Pancreas (tissue), 10 donors: ENCODE results near the gene ZMIZ1. TPM values are rescaled to one million over a fixed set of nuclear protein-coding genes. Genes with fewer than 3 reads are reported as not detected.

Experiments used
- ATAC-seq, 4 donors: fragments of 200-7000 bp; cut with Tn5 transposase; one replicate each; pipeline versions ENCODE4 v1.8.0 to v1.9.1; 2020; ENCODE audit warnings: mild to moderate bottlenecking in 4 of 4, moderate library complexity in 4 of 4
- DNase-seq, 6 donors: peaks; one replicate each; pipeline ENCODE4 v3.0.0-alpha.2; 2020
- FAIRE-seq: peaks from 2 replicates; lab custom pipeline; 2012; peaks lifted over from hg19 to GRCh38; lab: Jason Lieb, UNC
- H3K27ac ChIP-seq, 4 donors: fragments of 200-600 bp; sonication (generic); 1 replicate in 3 of 4; 2 replicates in 1 of 4; pipeline versions ENCODE4 v1.5.0 to v1.8.0; 2020
- H3K27me3 ChIP-seq, 4 donors: fragments of 200-600 bp; one replicate each; pipeline ENCODE4 v1.8.0; 2021
- H3K36me3 ChIP-seq, 3 donors: fragments of 200-600 bp; sonication (generic) in 1 of 3; one replicate each; pipeline versions ENCODE4 v1.5.0 to v1.8.0; 2020 to 2021
- H3K4me1 ChIP-seq, 3 donors: fragments of 200-600 bp; one replicate each; pipeline ENCODE4 v1.8.0; 2021
- H3K4me3 ChIP-seq, 4 donors: fragments of 200-600 bp; sonication (generic) in 2 of 4; one replicate each; pipeline versions ENCODE4 v1.5.0 to v1.8.0; 2020 to 2021
- H3K9me3 ChIP-seq, 4 donors: fragments of 200-600 bp; one replicate each; pipeline ENCODE4 v1.8.0; 2021
- WGBS, 2 donors: extraction: QIAGEN DNeasy Blood & Tissue Kit; methylation state at CpG; one replicate each; pipeline ENCODE4 v1.1.7; 2013; 5-methylcytosine and 5-hydroxymethylcytosine counted together
- intact Hi-C, 3 donors: fragments of 100-400 bp; cut with DNase I; formaldehyde crosslinking; loops; one replicate each; pipeline versions ENCODE4 v1.11.1 to v1.14.2; 2022
- polyA plus RNA-seq, 2 donors: library from polyadenylated mRNA; stranded (reverse); fragments of 200-250 nt; gene quantifications; one replicate each; pipeline ENCODE4 v1.2.3, GENCODE V29; 2013
- total RNA-seq, 6 donors: library from RNA; stranded (reverse); fragmentation: NEBNext Ultra II Directional in 4 of 6; extraction: Animal tissue kit (Norgen Biotek cat#: 25700) in 4 of 6; gene quantifications; one replicate each; pipeline versions ENCODE4 v1.2.1 to v1.2.4, GENCODE V29; 2021 to 2023
- TF ChIP-seq, protein P1 (sequence below), 4 donors: fragments of 200-600 bp; sonication (generic) in 3 of 4; IDR thresholded peaks; one replicate each; pipeline versions ENCODE4 v1.5.0 to v1.8.0; 2021; ENCODE audit warnings: antibody characterized with exemption in 4 of 4
- donor health status: healthy with polysubstance abuse.
- donor health status: DM: no; HTN: no; CAD: no; lungs with moderate emphysema.
- donor health status: DM: no; HTN: no; CAD: no.
- donor health status: control.
- donor health status: control.
- donor health status: Bipolar disorder and iron deficiency.
- donor health status: DM: yes; HTN: yes; CAD: no.
- donor health status: DM: no; HTN: no; CAD: no.
- donor health status: DM: no; HTN: no; CAD: no.
- donor health status: DM: yes; HTN: yes; CAD: no.

ZMIZ1 gene
- total and polyA plus RNA-seq, 8 donors, result 14.5 to 45.0 (median 21.9) TPM

- no peak overlapping the region for H3K4me3 ChIP-seq
- no peaks in the 10 kb centered on the region for H3K4me1 ChIP-seq
- TF ChIP-seq, protein P1, sequence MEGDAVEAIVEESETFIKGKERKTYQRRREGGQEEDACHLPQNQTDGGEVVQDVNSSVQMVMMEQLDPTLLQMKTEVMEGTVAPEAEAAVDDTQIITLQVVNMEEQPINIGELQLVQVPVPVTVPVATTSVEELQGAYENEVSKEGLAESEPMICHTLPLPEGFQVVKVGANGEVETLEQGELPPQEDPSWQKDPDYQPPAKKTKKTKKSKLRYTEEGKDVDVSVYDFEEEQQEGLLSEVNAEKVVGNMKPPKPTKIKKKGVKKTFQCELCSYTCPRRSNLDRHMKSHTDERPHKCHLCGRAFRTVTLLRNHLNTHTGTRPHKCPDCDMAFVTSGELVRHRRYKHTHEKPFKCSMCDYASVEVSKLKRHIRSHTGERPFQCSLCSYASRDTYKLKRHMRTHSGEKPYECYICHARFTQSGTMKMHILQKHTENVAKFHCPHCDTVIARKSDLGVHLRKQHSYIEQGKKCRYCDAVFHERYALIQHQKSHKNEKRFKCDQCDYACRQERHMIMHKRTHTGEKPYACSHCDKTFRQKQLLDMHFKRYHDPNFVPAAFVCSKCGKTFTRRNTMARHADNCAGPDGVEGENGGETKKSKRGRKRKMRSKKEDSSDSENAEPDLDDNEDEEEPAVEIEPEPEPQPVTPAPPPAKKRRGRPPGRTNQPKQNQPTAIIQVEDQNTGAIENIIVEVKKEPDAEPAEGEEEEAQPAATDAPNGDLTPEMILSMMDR (IDR thresholded peaks at IDR 0.05), result no peak
- intact Hi-C loops, result no loop called here
- no peak for DNase-seq
- H3K27ac ChIP-seq, result no peak overlapping the region
- H3K27me3 ChIP-seq, result no peaks in the 10 kb centered on the region
- 89 to 97% methylated on average over 8 of the region's 8 CpGs for WGBS, 2 donors
- no peak for FAIRE-seq
- no peaks in the 10 kb centered on the region for H3K9me3 ChIP-seq
- H3K36me3 ChIP-seq, result peaks cover 0 to 6% (median 0%) of the 10 kb centered on the region in 3 donors
- no peak for ATAC-seq
Observed at GRCh38 chr10:79234391-79235315, 165.9 kb downstream of the ZMIZ1 start.

GRCh38 chr10:79235765-79236432 lies 167.1 kb downstream of the ZMIZ1 start:
- ATAC-seq (no peak), FAIRE-seq (no peak), DNase-seq (no peak)
- Histone ChIP-seq H3K4me1 (no peaks in the 10 kb centered on the region), H3K27me3 (no peaks in the 10 kb centered on the region), H3K4me3 (no peak overlapping the region), H3K27ac (no peak overlapping the region), H3K36me3 (no peaks in the 10 kb centered on the region), H3K9me3 (no peaks in the 10 kb centered on the region)
- TF ChIP-seq, protein P1 (IDR thresholded peaks at IDR 0.05), result no peak
- intact Hi-C loops, result no loop called here
- WGBS, 2 donors, result 79 to 86% methylated on average over 10 of the region's 10 CpGs

DNA sequence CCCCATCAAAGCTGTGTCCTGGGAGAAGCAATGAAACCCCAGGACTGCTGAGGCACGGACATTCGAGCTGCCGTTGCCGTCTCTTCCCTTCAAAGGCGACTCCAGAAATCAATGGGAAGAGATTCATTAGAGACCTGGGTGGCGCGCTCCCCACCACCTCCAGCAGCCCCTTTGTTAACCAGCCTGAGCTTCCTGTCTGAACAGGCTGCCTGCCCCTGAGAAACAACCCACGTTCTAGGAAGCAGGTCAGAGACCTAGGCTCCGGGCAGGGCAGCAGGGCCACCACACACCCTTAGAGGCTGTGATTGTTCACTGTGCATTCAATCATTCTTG lies 167.6 kb downstream of the ZMIZ1 start:
- DNase-seq (no peak), FAIRE-seq (no peak), ATAC-seq (no peak)
- H3K36me3 ChIP-seq, result no peaks in the 10 kb centered on the region
- no peaks in the 10 kb centered on the region for H3K27me3 ChIP-seq
- WGBS, 2 donors, result 92 to 93% methylated on average over 9 of the region's 9 CpGs
- TF ChIP-seq, protein P1 (IDR thresholded peaks at IDR 0.05), result no peak
- H3K4me1 ChIP-seq, result no peaks in the 10 kb centered on the region
- no peaks in the 10 kb centered on the region for H3K9me3 ChIP-seq
- no peak overlapping the region for H3K27ac ChIP-seq
- intact Hi-C loops, result no loop called here
- no peak overlapping the region for H3K4me3 ChIP-seq

GRCh38 chr10:79237454-79238157 lies 168.8 kb downstream of the ZMIZ1 start:
- no peaks in the 10 kb centered on the region for H3K9me3 ChIP-seq
- no peaks in the 10 kb centered on the region for H3K27me3 ChIP-seq
- H3K36me3 ChIP-seq, result no peaks in the 10 kb centered on the region
- 79 to 85% methylated on average over 12 of the region's 12 CpGs for WGBS, 2 donors
- FAIRE-seq (no peak), ATAC-seq (no peak), DNase-seq (no peak)
- no peak overlapping the region for H3K4me3 ChIP-seq
- H3K4me1 ChIP-seq, result no peaks in the 10 kb centered on the region
- H3K27ac ChIP-seq, result peak overlapping the region in 1 of 4 donors; percentile 28
- TF ChIP-seq, protein P1 (IDR thresholded peaks at IDR 0.05), result no peak
- intact Hi-C loops, result no loop called here
